Measurements from ENCODE around the gene MEAK7. TPM values are rescaled to one million over a fixed set of nuclear protein-coding genes. Genes with fewer than 3 reads are reported as not detected.

Gene MEAK7
- total and polyA plus RNA-seq, 4 experiments from 2014 or later = 3.3 to 16.8 (median 11.1) TPM

GRCh38 chr16:84467256-84467655 is 37.2 kb downstream of the MEAK7 start:
- POLR2A ChIA-PET (ENCODE audit: partially characterized antibody) = no interaction called here
- Mint-ChIP-seq H3K36me3 (peaks cover 45 to 55% of the 10 kb centered on the region in 2 donors), H3K4me1 (no peaks in the 10 kb centered on the region), H3K27ac (no peak overlapping the region), H3K4me3 (no peak overlapping the region), H3K9me3 (peaks cover 0 to 23% (median 10%) of the 10 kb centered on the region in 8 donors), H3K27me3 (no peaks in the 10 kb centered on the region)
- intact Hi-C loops (cut with micrococcal nuclease) = no loop called here
- no peaks in the 10 kb centered on the region for H3K27me3 ChIP-seq (ENCODE audit: insufficient read depth, low read length)
- H3K36me3 ChIP-seq (ENCODE audit: insufficient read depth, low read length) = peaks cover 8% of the 10 kb centered on the region
- H3K9me3 ChIP-seq (ENCODE audit: control insufficient read depth in 1 of 2, low read length in 2 of 2) = peaks cover 6 to 7% of the 10 kb centered on the region in 2 donors
- no peaks in the 10 kb centered on the region for H3K4me1 ChIP-seq (ENCODE audit: insufficient read depth, low read length)
- no peak for DNase-seq
- H3K4me3 ChIP-seq (ENCODE audit: low read length in 2 of 2) = no peak overlapping the region
- H3K27ac ChIP-seq (ENCODE audit: low read depth, low read length) = no peak overlapping the region
- CTCF ChIA-PET (ENCODE audit: partially characterized antibody) = no interaction called here

GRCh38 chr16:84466692-84467091 is 37.8 kb downstream of the MEAK7 start:
- H3K4me1 Mint-ChIP-seq = no peaks in the 10 kb centered on the region
- CTCF ChIA-PET (ENCODE audit: partially characterized antibody) = no interaction called here
- Histone ChIP-seq H3K36me3 (ENCODE audit: insufficient read depth, low read length) (peaks cover 8% of the 10 kb centered on the region), H3K9me3 (ENCODE audit: control insufficient read depth in 1 of 2, low read length in 2 of 2) (peaks cover 6 to 7% of the 10 kb centered on the region in 2 donors), H3K27me3 (ENCODE audit: insufficient read depth, low read length) (no peaks in the 10 kb centered on the region), H3K4me1 (ENCODE audit: insufficient read depth, low read length) (no peaks in the 10 kb centered on the region), H3K4me3 (ENCODE audit: low read length in 2 of 2) (no peak overlapping the region), H3K27ac (ENCODE audit: low read depth, low read length) (no peak overlapping the region)
- H3K36me3 Mint-ChIP-seq = peaks cover 41 to 55% of the 10 kb centered on the region in 2 donors
- H3K9me3 Mint-ChIP-seq = peaks cover 0 to 23% (median 9%) of the 10 kb centered on the region in 8 donors
- POLR2A ChIA-PET (ENCODE audit: partially characterized antibody) = no interaction called here
- H3K27me3 Mint-ChIP-seq = no peaks in the 10 kb centered on the region
- no peak overlapping the region for H3K27ac Mint-ChIP-seq
- no peak overlapping the region for H3K4me3 Mint-ChIP-seq
- intact Hi-C loops (cut with micrococcal nuclease) = no loop called here
- DNase-seq = no peak

- Mint-ChIP-seq H3K9me3 (peaks cover 0 to 23% (median 9%) of the 10 kb centered on the region in 8 donors), H3K27me3 (no peaks in the 10 kb centered on the region), H3K4me3 (no peak overlapping the region), H3K36me3 (peaks cover 52 to 56% of the 10 kb centered on the region in 2 donors), H3K4me1 (peaks cover 0 to 2% (median 0%) of the 10 kb centered on the region in 4 donors), H3K27ac (no peak overlapping the region)
- Histone ChIP-seq H3K4me1 (ENCODE audit: insufficient read depth, low read length) (no peaks in the 10 kb centered on the region), H3K27ac (ENCODE audit: low read depth, low read length) (no peak overlapping the region), H3K4me3 (ENCODE audit: low read length in 2 of 2) (no peak overlapping the region), H3K27me3 (ENCODE audit: insufficient read depth, low read length) (no peaks in the 10 kb centered on the region), H3K36me3 (ENCODE audit: insufficient read depth, low read length) (peaks cover 8% of the 10 kb centered on the region), H3K9me3 (ENCODE audit: control insufficient read depth in 1 of 2, low read length in 2 of 2) (peaks cover 6 to 7% of the 10 kb centered on the region in 2 donors)
- DNase-seq = no peak
- POLR2A ChIA-PET (ENCODE audit: partially characterized antibody) = no interaction called here
- intact Hi-C loops (cut with micrococcal nuclease) = no loop called here
- CTCF ChIA-PET (ENCODE audit: partially characterized antibody) = interaction anchor here (1.3 kb wide), 1 partner anchor 14 kb away, joined by 3 read pairs; no protein-coding TSS in a partner anchor
Measured at GRCh38 chr16:84465154-84465553, 39.3 kb downstream of the MEAK7 start.

- Histone ChIP-seq H3K9me3 (ENCODE audit: control insufficient read depth in 1 of 2, low read length in 2 of 2) (peaks cover 6 to 7% of the 10 kb centered on the region in 2 donors), H3K4me1 (ENCODE audit: insufficient read depth, low read length) (no peaks in the 10 kb centered on the region), H3K27ac (ENCODE audit: low read depth, low read length) (no peak overlapping the region), H3K36me3 (ENCODE audit: insufficient read depth, low read length) (peaks cover 8% of the 10 kb centered on the region), H3K4me3 (ENCODE audit: low read length in 2 of 2) (no peak overlapping the region), H3K27me3 (ENCODE audit: insufficient read depth, low read length) (no peaks in the 10 kb centered on the region)
- Mint-ChIP-seq H3K27ac (no peak overlapping the region), H3K4me1 (peaks cover 0 to 2% (median 0%) of the 10 kb centered on the region in 4 donors), H3K4me3 (no peak overlapping the region), H3K36me3 (peaks cover 53 to 56% of the 10 kb centered on the region in 2 donors), H3K9me3 (peaks cover 0 to 23% (median 9%) of the 10 kb centered on the region in 8 donors), H3K27me3 (no peaks in the 10 kb centered on the region)
- no peak for DNase-seq
- intact Hi-C loops (cut with micrococcal nuclease) = no loop called here
- ChIA-PET POLR2A (ENCODE audit: partially characterized antibody) (no interaction called here), CTCF (ENCODE audit: partially characterized antibody) (interaction anchor here (1.3 kb wide), 1 partner anchor 15 kb away, joined by 3 read pairs; no protein-coding TSS in a partner anchor)
Measured at GRCh38 chr16:84464116-84464515, 40.3 kb downstream of the MEAK7 start.

GRCh38 chr16:84463221-84463620 is 41.2 kb downstream of the MEAK7 start:
- peaks cover 46 to 52% of the 10 kb centered on the region in 2 donors for H3K36me3 Mint-ChIP-seq
- CTCF ChIA-PET (ENCODE audit: partially characterized antibody) = no interaction called here

GRCh38 chr16:84462296-84463210 is 41.9 kb downstream of the MEAK7 start:
- H3K27ac Mint-ChIP-seq = no peak overlapping the region

More at GRCh38 chr16:84463221-84463620, 41.2 kb downstream of the MEAK7 start:
- Mint-ChIP-seq H3K27ac (no peak overlapping the region), H3K9me3 (peaks cover 0 to 23% (median 9%) of the 10 kb centered on the region in 8 donors), H3K4me3 (no peak overlapping the region), H3K27me3 (no peaks in the 10 kb centered on the region), H3K4me1 (peaks cover 0 to 2% (median 0%) of the 10 kb centered on the region in 4 donors)
- no peak overlapping the region for H3K27ac ChIP-seq (ENCODE audit: low read depth, low read length)
- POLR2A ChIA-PET (ENCODE audit: partially characterized antibody) = no interaction called here
- peaks cover 8% of the 10 kb centered on the region for H3K36me3 ChIP-seq (ENCODE audit: insufficient read depth, low read length)
- peaks cover 6 to 7% of the 10 kb centered on the region in 2 donors for H3K9me3 ChIP-seq (ENCODE audit: control insufficient read depth in 1 of 2, low read length in 2 of 2)
- intact Hi-C loops (cut with micrococcal nuclease) = no loop called here
- no peaks in the 10 kb centered on the region for H3K4me1 ChIP-seq (ENCODE audit: insufficient read depth, low read length)
- no peak for DNase-seq
- H3K4me3 ChIP-seq (ENCODE audit: low read length in 2 of 2) = no peak overlapping the region
- no peaks in the 10 kb centered on the region for H3K27me3 ChIP-seq (ENCODE audit: insufficient read depth, low read length)

More at GRCh38 chr16:84462296-84463210, 41.9 kb downstream of the MEAK7 start:
- H3K9me3 Mint-ChIP-seq = peaks cover 0 to 19% (median 6%) of the 10 kb centered on the region in 8 donors
- H3K36me3 ChIP-seq (ENCODE audit: insufficient read depth, low read length) = peaks cover 8% of the 10 kb centered on the region
- no peak overlapping the region for H3K4me3 ChIP-seq (ENCODE audit: low read length in 2 of 2)
- peaks cover 40 to 45% of the 10 kb centered on the region in 2 donors for H3K36me3 Mint-ChIP-seq
- H3K27me3 ChIP-seq (ENCODE audit: insufficient read depth, low read length) = no peaks in the 10 kb centered on the region
- ChIA-PET POLR2A (ENCODE audit: partially characterized antibody) (no interaction called here), CTCF (ENCODE audit: partially characterized antibody) (no interaction called here)
- H3K4me1 Mint-ChIP-seq = peaks cover 0 to 2% (median 0%) of the 10 kb centered on the region in 4 donors
- no peaks in the 10 kb centered on the region for H3K4me1 ChIP-seq (ENCODE audit: insufficient read depth, low read length)
- H3K27ac ChIP-seq (ENCODE audit: low read depth, low read length) = no peak overlapping the region
- DNase-seq = no peak
- no peaks in the 10 kb centered on the region for H3K27me3 Mint-ChIP-seq
- peaks cover 1 to 4% of the 10 kb centered on the region in 2 donors for H3K9me3 ChIP-seq (ENCODE audit: control insufficient read depth in 1 of 2, low read length in 2 of 2)
- intact Hi-C loops (cut with micrococcal nuclease) = no loop called here
- H3K4me3 Mint-ChIP-seq = no peak overlapping the region
